Renal cortical epithelial cell (primary cell): ENCODE results near the gene ASB2. TPM values are rescaled to one million over a fixed set of nuclear protein-coding genes. Genes with fewer than 3 reads are reported as not detected.

Experiments used
- DNase-seq: peaks from one replicate; pipeline ENCODE4 v3.0.0-alpha.2; 2011; ENCODE audit warnings: low read depth
- total RNA-seq: library from RNA; depleted of rRNA; stranded (reverse); fragments of >200 nt; gene quantifications from 2 replicates; pipeline ENCODE4 v1.2.3, GENCODE V29; 2014

Gene ASB2
- total RNA-seq, 1 donor from 2014 or later: 0.05 TPM

GRCh38 chr14:93978735-93979134, 2.4 kb upstream of the ASB2 start:
- DNase-seq: no peak

- no peak for DNase-seq
Observed at GRCh38 chr14:93977790-93978581, 1.6 kb upstream of the ASB2 start.

GRCh38 chr14:93977171-93977570, 801 bp upstream of the ASB2 start:
- DNase-seq: no peak

GRCh38 chr14:93975791-93976476, 436 bp downstream of the ASB2 start:
- DNase-seq: no peak

- DNase-seq: no peak
Observed at GRCh38 chr14:93974833-93975232, 1.5 kb downstream of the ASB2 start.

GRCh38 chr14:93974299-93974698, 2.1 kb downstream of the ASB2 start:
- no peak for DNase-seq

GRCh38 chr14:93973607-93974006, 2.8 kb downstream of the ASB2 start:
- DNase-seq: no peak

GRCh38 chr14:93972618-93973205, 3.7 kb downstream of the ASB2 start:
- no peak for DNase-seq

- no peak for DNase-seq
Observed at GRCh38 chr14:93971635-93972027, 4.7 kb downstream of the ASB2 start.

GRCh38 chr14:93970965-93971634, 5.3 kb downstream of the ASB2 start:
- DNase-seq: no peak

GRCh38 chr14:93970585-93970964, 5.8 kb downstream of the ASB2 start:
- DNase-seq: no peak

GRCh38 chr14:93969082-93969828, 7.1 kb downstream of the ASB2 start:
- no peak for DNase-seq

- DNase-seq: no peak
Observed at GRCh38 chr14:93967637-93968250, 8.6 kb downstream of the ASB2 start.

- no peak for DNase-seq
Observed at GRCh38 chr14:93965946-93966474, 10.4 kb downstream of the ASB2 start.

- peak; percentile 100 for DNase-seq
Observed at GRCh38 chr14:93965287-93965821, 11.0 kb downstream of the ASB2 start.

- DNase-seq: no peak
Observed at GRCh38 chr14:93964820-93965286, 11.5 kb downstream of the ASB2 start.

GRCh38 chr14:93964281-93964680, 12.1 kb downstream of the ASB2 start:
- DNase-seq: no peak

- no peak for DNase-seq
Observed at GRCh38 chr14:93963692-93964091, 12.7 kb downstream of the ASB2 start.

- DNase-seq: peak; percentile 60
Observed at GRCh38 chr14:93962701-93963601, 13.4 kb downstream of the ASB2 start.

GRCh38 chr14:93961620-93962019, 14.8 kb downstream of the ASB2 start:
- no peak for DNase-seq
